Psoas muscle (tissue), 8 donors: Measurements from ENCODE around the gene ATIC. TPM values are rescaled to one million over a fixed set of nuclear protein-coding genes. Genes with fewer than 3 reads are reported as not detected.
"Not testable (repeated sequence)": the region's sequence is repeated elsewhere in the genome, so short reads cannot be mapped to it uniquely, and the experiment has no call there.

Experiments
- ATAC-seq, 4 donors: fragments of 200-7000 bp; cut with Tn5 transposase; one replicate each; pipeline ENCODE4 v1.9.1; 2020; ENCODE audit warnings: moderate library complexity in 3 of 4, mild to moderate bottlenecking in 2 of 4
- DNase-seq, 2 donors: peaks; one replicate each; pipeline ENCODE4 v3.0.0-alpha.2; 2020
- H3K27ac ChIP-seq: fragments of 200-600 bp; one replicate; pipeline ENCODE4 v1.8.0; 2022
- H3K27me3 ChIP-seq, 3 donors: fragments of 200-600 bp in 1 of 3; one replicate each; pipeline versions ENCODE4 v1.6.1 to v1.8.0; 2013 to 2022; ENCODE audit warnings: low read length in 2 of 3, mild to moderate bottlenecking in 2 of 3, moderate library complexity in 1 of 3; ENCODE audit not compliant: insufficient read depth in 3 of 3
- H3K36me3 ChIP-seq, 2 donors: fragments of 200-600 bp in 1 of 2; one replicate each; pipeline versions ENCODE4 v1.6.1 to v1.8.0; 2013 to 2022; ENCODE audit warnings: low read depth in 1 of 2, mild to moderate bottlenecking in 1 of 2, moderate library complexity in 1 of 2; ENCODE audit not compliant: insufficient read depth in 1 of 2
- H3K4me1 ChIP-seq: fragments of 200-600 bp; one replicate; pipeline ENCODE4 v1.8.0; 2022
- H3K4me3 ChIP-seq: fragments of 200-600 bp; one replicate; pipeline ENCODE4 v1.8.0; 2022; ENCODE audit warnings: mild to moderate bottlenecking
- H3K9me3 ChIP-seq: fragments of 200-600 bp; one replicate; pipeline ENCODE4 v1.8.0; 2022
- CTCF ChIP-seq: fragments of 200-600 bp; IDR thresholded peaks from one replicate; pipeline ENCODE4 v1.8.0; 2022; ENCODE audit warnings: antibody characterized with exemption
- WGBS, 3 donors: extraction: QIAGEN DNeasy Blood & Tissue Kit; methylation state at CpG; one replicate each; pipeline versions ENCODE4 v1.1.6 to v1.1.7; 2013; 5-methylcytosine and 5-hydroxymethylcytosine counted together
- intact Hi-C, 2 donors: fragments of 100-400 bp; cut with DNase I; formaldehyde crosslinking; loops; one replicate each; pipeline versions ENCODE4 v1.11.0 to v1.14.2; 2022
- polyA plus RNA-seq, 3 donors: library from polyadenylated mRNA; stranded (reverse); fragments of 200-250 nt; gene quantifications; one replicate each; pipeline ENCODE4 v1.2.3, GENCODE V29; 2013
- total RNA-seq, 4 donors: library from RNA; stranded (reverse); fragmentation: NEBNext Ultra II Directional in 2 of 4; extraction: Animal tissue kit (Norgen Biotek cat#: 25700) in 2 of 4; gene quantifications; one replicate each; pipeline versions ENCODE4 v1.2.1 to v1.2.4, GENCODE V29; 2021 to 2023
- donor health status: healthy with polysubstance abuse.
- donor health status: DM: no; HTN: no; CAD: no; lungs with moderate emphysema.
- donor health status: Bipolar disorder and iron deficiency.
- donor health status: healthy.
- donor health status: DM: yes; HTN: yes; CAD: no.
- donor health status: DM: no; HTN: no; CAD: no.
- donor health status: DM: no; HTN: no; CAD: no.
- donor health status: DM: yes; HTN: yes; CAD: no.

ATIC gene
- total and polyA plus RNA-seq, 7 donors, result 50.9 to 147 (median 83.8) TPM

GRCh38 chr2:215301994-215302393 lies 9.9 kb upstream of the ATIC start:
- intact Hi-C loops, result no loop called here
- WGBS, 3 donors, result 82 to 89% (median 85%) methylated on average over 2 of the region's 2 CpGs

GRCh38 chr2:215311259-215311624 lies 617 bp upstream of the ATIC start:
- ATAC-seq, result peak in 3 of 4 donors; percentile 13 to 32 (median 14)
- not testable (repeated sequence) for DNase-seq, H3K27me3 ChIP-seq

More at GRCh38 chr2:215301994-215302393, 9.9 kb upstream of the ATIC start:
- Histone ChIP-seq H3K4me1 (no peaks in the 10 kb centered on the region), H3K27ac (no peak overlapping the region), H3K9me3 (peaks cover 13% of the 10 kb centered on the region), H3K4me3 (no peak overlapping the region), H3K36me3 (no peaks in the 10 kb centered on the region), H3K27me3 (no peaks in the 10 kb centered on the region)
- DNase-seq (no peak), ATAC-seq (no peak)
- no peak for TF ChIP-seq CTCF

GRCh38 chr2:215313255-215313613 lies 1.4 kb downstream of the ATIC start:
- Histone ChIP-seq H3K27ac (no peak overlapping the region), H3K36me3 (peaks cover 0 to 43% of the 10 kb centered on the region in 2 donors), H3K27me3 (no peaks in the 10 kb centered on the region), H3K9me3 (no peaks in the 10 kb centered on the region), H3K4me1 (peaks cover 8% of the 10 kb centered on the region), H3K4me3 (peak overlapping the region; percentile 89)
- intact Hi-C loops, result no loop called here
- no peak for TF ChIP-seq CTCF
- 80 to 84% (median 81%) methylated on average over 4 of the region's 4 CpGs for WGBS, 3 donors
- no peak for DNase-seq
- ATAC-seq, result no peak

More at GRCh38 chr2:215311259-215311624, 617 bp upstream of the ATIC start:
- intact Hi-C loops, H3K9me3 ChIP-seq, H3K4me1 ChIP-seq: not testable (repeated sequence)
- 32 to 59% (median 37%) methylated on average over 13 of the region's 13 CpGs for WGBS, 3 donors
- Histone ChIP-seq H3K27ac (peak overlapping the region; percentile 91), H3K4me3 (peak overlapping the region; percentile 89), H3K36me3 (peaks cover 0 to 23% of the 10 kb centered on the region in 2 donors)

GRCh38 chr2:215314896-215315295 lies 3.0 kb downstream of the ATIC start:
- peaks cover 0 to 60% of the 10 kb centered on the region in 2 donors for H3K36me3 ChIP-seq
- no peak for TF ChIP-seq CTCF
- no peak overlapping the region for H3K4me3 ChIP-seq
- WGBS, 3 donors, result 74 to 85% (median 75%) methylated on average over 1 of the region's 1 CpG
- no peaks in the 10 kb centered on the region for H3K9me3 ChIP-seq
- DNase-seq (no peak), ATAC-seq (no peak)
- intact Hi-C loops, result no loop called here
- no peaks in the 10 kb centered on the region for H3K27me3 ChIP-seq
- H3K4me1 ChIP-seq, result peaks cover 8% of the 10 kb centered on the region
- no peak overlapping the region for H3K27ac ChIP-seq

GRCh38 chr2:215315301-215315700 lies 3.4 kb downstream of the ATIC start:
- Histone ChIP-seq H3K4me1 (peaks cover 8% of the 10 kb centered on the region), H3K9me3 (no peaks in the 10 kb centered on the region), H3K27me3 (no peaks in the 10 kb centered on the region), H3K27ac (no peak overlapping the region), H3K36me3 (peaks cover 0 to 64% of the 10 kb centered on the region in 2 donors), H3K4me3 (no peak overlapping the region)
- DNase-seq (no peak), ATAC-seq (no peak)
- no peak for TF ChIP-seq CTCF
- intact Hi-C loops, result no loop called here
- 96 to 98% (median 97%) methylated on average over 2 of the region's 2 CpGs for WGBS, 3 donors
